SK-N-MC (cell line): ENCODE results near the gene LONP1.

Experiments
- EZH2 ChIP-seq: fragments of 200-600 bp; sonication (generic); IDR thresholded peaks from one replicate; pipeline ENCODE4 v1.6.1; 2017; ENCODE audit warnings: antibody characterized with exemption
- FOXP2 ChIP-seq: optimal IDR thresholded peaks from 2 replicates; pipeline ENCODE3; 2011; ENCODE audit warnings: mild to moderate bottlenecking, moderate library complexity; ENCODE audit not compliant: insufficient read depth; ENCODE audit errors: extremely low read length, control extremely low read depth
- POLR2AphosphoS5 ChIP-seq: IDR thresholded peaks from 2 replicates; pipeline ENCODE4 v1.6.1; 2012; ENCODE audit warnings: mild to moderate bottlenecking, low read depth, low read length, borderline replicate concordance

DNA sequence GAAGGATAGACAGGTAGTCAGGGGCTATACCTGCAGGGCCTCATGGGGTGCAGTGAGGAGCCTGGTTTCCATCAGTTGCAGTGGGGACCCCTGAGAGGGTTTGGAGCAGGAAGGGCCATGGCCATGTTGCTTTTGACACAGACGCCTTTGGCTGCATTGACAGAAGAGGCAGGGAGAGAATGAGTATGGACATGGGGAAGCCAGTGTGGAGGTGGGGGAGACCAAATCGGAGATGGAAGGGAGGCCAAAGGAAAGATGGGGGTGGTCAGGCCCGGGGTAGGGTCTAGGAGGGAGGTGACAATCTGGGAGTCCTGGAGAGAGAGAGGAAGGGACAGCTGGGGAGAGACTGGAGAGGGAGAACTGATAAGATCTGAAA lies 37.9 kb downstream of the LONP1 start:
- TF ChIP-seq POLR2AphosphoS5 (no peak), EZH2 (no peak), FOXP2 (no peak)
